HG03469 (cell line): ENCODE results near the gene CDHR5.

Experiments
- ATAC-seq: cut with Tn5 transposase; IDR thresholded peaks from one replicate; pipeline ENCODE4 v1.9.1; 2021; ENCODE audit warnings: mild to moderate bottlenecking, moderate library complexity, moderate number of reproducible peaks; ENCODE audit not compliant: unreplicated experiment

Gene CDHR5

DNA sequence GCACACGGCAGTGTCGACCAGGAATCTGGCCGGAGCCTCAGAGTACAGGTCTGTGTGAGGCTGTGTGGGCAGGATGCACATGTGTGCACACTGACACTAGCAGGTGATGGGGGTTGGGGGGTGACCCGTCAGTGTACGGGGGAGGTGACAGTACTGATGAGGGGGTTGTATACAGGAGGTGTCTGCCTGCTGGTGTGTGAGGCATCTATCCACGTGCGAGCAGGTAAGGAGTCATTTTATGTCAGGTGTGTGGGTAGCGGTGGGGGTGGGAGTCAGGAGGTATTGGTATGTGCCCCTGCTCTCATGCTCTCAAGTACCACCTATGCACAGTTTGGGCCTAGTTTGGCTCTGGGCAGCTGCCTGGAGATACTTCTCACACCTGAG is 53.0 kb downstream of the CDHR5 start:
- ATAC-seq: no peak

- ATAC-seq: no peak
Observed at GRCh38 chr11:569158-569885, 55.4 kb downstream of the CDHR5 start.

DNA sequence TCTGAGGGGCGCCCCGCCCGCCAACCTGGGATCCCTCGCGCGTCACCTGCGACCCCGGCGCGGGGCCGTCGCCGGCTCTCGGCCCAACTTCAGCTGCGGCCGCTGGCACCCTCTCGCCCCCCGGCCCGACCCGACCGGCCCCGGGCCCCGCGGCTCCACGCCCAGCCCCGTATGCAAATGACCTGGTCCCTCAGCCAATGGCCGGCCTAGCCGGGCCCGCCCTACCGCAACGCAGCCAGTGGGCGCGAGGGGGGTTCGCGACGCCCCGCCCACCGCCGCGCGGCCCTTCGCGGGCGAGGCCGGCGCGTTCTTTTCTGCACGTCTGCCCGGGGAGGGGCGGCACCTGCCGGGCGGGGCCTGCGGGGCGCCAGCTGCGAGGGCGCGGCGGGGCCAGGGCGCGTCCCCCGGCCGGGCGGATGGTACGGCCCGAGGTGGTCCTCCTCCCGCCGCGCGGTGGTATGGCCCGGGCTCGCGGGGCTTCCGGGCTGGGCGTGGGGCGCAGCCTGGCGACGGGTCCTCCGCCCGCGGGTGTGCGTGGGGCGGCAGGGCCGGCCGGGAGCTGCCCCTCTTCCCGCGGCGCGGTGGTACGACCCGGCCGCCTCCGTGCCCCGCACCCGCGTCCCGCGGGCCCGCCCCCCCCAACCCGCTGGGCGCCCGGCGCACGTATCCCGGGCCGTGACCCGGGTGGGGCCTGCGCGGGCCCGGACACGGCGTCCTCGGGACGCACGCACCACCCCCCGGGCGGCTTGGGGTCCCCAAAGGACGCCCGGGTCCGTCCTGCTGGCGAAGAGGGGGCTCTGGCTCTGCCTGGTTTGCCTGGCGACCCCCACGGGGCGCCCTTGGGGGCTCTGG is 56.2 kb downstream of the CDHR5 start:
- peak; percentile 74 for ATAC-seq

DNA sequence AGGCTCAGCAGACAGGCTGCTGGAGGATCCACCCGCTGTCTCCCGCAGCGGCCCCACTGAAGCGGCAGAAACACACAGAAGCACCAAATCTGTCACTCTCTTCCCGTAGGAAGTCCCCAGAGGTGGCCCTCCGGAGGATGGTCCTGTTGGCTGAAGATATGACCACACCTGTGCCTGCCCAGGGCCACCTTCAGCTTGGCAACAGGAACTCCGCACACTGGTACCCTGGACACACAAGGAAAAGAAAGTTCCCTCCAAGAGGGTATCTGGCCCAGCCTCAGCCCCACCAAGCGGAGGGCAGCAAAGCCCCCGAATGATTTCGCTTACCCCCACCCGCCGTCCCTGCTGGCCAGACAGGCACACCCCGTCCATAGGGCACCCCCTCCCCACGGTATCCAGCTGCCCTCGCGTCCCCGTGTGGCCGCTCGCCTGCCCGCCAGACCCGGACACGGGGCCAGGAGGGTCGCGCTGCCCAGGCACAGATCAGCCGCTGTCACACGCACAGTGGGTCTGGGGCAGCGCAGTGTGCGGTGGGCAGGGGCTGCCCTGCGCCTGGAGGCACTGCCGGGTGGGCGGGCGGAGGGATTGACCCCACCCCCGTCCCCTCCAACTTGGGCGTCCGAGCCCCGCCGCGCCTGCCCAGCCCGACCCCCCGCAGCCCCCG is 57.0 kb downstream of the CDHR5 start:
- ATAC-seq: no peak

DNA sequence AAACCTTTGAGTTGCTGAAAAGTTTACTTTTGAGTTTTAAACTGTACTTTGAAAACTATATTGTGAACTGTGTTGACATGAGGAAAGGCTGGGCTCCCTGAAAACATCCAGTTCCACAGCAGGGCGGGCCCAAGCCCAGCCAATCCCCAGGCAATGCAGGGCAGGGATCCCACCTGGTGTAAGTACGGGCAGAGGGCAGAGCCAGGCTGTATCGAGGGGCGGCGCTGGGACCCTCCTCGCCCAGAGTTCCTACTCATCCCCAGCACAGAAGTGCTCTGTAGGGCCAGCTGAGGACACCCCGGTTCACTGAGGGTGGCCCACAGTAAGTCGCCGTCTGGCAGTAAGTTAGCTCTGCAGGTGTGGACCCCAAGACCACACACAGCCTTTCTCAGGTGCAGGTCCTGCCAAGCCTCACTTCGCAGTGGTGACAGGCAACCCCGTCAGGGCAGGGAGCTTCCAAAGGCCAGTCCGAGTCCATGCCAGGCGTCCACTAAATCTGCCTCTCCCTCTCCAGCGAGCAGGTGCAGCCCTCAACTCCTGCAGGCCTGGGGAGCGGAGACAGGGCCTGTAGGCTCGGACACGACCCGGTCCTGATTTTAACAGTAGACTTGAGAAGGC is 57.6 kb downstream of the CDHR5 start:
- no peak for ATAC-seq
